ENCODE measurements around the gene SYTL5.

- TF ChIP-seq CTCF (optimal IDR thresholded peaks at IDR 0.05 in 1 of 3, IDR thresholded peaks at IDR 0.05 in 1 of 3, conservative IDR thresholded peaks at IDR 0.05 in 1 of 3; ENCODE audit: extremely low read depth in 1 of 3, insufficient read depth in 2 of 3, low read length in 3 of 3) (no peak), EZH2 (IDR thresholded peaks at IDR 0.05; ENCODE audit: low read length) (no peak)
Observed at GRCh38 chrX:38178396-38178795, 172.0 kb downstream of the SYTL5 start.
